IMR-90 (cell line): ENCODE results near the gene ZNF423.

Source experiments
- CTCF ChIP-seq: conservative IDR thresholded peaks from 2 replicates; pipeline ENCODE4 v1.5.1; 2012; ENCODE audit warnings: mild to moderate bottlenecking, low read depth, low read length, improper control_type of control experiment
- ELK1 ChIP-seq: fragments of 150-350 bp; IDR thresholded peaks from 2 replicates; pipeline ENCODE4 v1.6.1; 2016; ENCODE audit warnings: low read depth, mild to moderate bottlenecking, low read length, moderate library complexity, borderline replicate concordance
- POLR2A ChIP-seq: IDR thresholded peaks from 2 replicates; pipeline ENCODE4 v1.6.1; 2012; ENCODE audit warnings: mild to moderate bottlenecking, low read depth, low read length
- RAD21 ChIP-seq: IDR thresholded peaks from 2 replicates; pipeline ENCODE4 v1.6.1; 2012; ENCODE audit warnings: low read length, improper control_type of control experiment

GRCh38 chr16:49713770-49714169, 142.1 kb downstream of the ZNF423 start:
- TF ChIP-seq CTCF = no peak
- no peak for TF ChIP-seq POLR2A
- TF ChIP-seq ELK1 = no peak
- no peak for TF ChIP-seq RAD21
